ENCODE measurements around the gene CYP27B1. TPM values are rescaled to one million over a fixed set of nuclear protein-coding genes. Genes with fewer than 3 reads are reported as not detected.

CYP27B1 gene
- total and polyA plus RNA-seq, 7 experiments from 2014 or later: 0.20 to 2.6 (median 1.6) TPM; not detected in 1

- ChIA-PET CTCF (interaction anchor here (0.8 to 1.4 kb wide), 3 partner anchors 37 to 125 kb away, joined by 3 to 4 read pairs (median 4); no protein-coding TSS in a partner anchor), POLR2A (no interaction called here)
- DNase-seq: no peak
- no peaks in the 10 kb centered on the region for H3K4me1 ChIP-seq (ENCODE audit: control insufficient read depth in 2 of 2, insufficient read depth in 2 of 2, low read length in 2 of 2)
- H3K27ac ChIP-seq (ENCODE audit: low read depth, low read length): no peak overlapping the region
- no peaks in the 10 kb centered on the region for H3K9me3 Mint-ChIP-seq
- H3K36me3 ChIP-seq (ENCODE audit: control insufficient read depth in 2 of 3, insufficient read depth in 3 of 3, low read length in 3 of 3): peaks cover 0 to 51% (median 0%) of the 10 kb centered on the region in 3 experiments
- H3K4me1 Mint-ChIP-seq: peaks cover 0 to 3% (median 0%) of the 10 kb centered on the region in 7 donors
- no peaks in the 10 kb centered on the region for H3K27me3 Mint-ChIP-seq
- H3K4me3 ChIP-seq (ENCODE audit: low read length): no peak overlapping the region
- peak overlapping the region in 1 of 9 donors; percentile 41 for H3K27ac Mint-ChIP-seq
- intact Hi-C loops (cut with micrococcal nuclease): no loop called here
- ATAC-seq: no peak
- no peaks in the 10 kb centered on the region for H3K9me3 ChIP-seq (ENCODE audit: control insufficient read depth in 2 of 3, low read length in 3 of 3)
- peaks cover 0 to 44% (median 6%) of the 10 kb centered on the region in 5 donors for H3K36me3 Mint-ChIP-seq
- H3K4me3 Mint-ChIP-seq: no peak overlapping the region
- H3K27me3 ChIP-seq (ENCODE audit: control insufficient read depth in 2 of 2, insufficient read depth in 2 of 2, low read length in 2 of 2): no peaks in the 10 kb centered on the region
Measured at GRCh38 chr12:57806677-57807076, 39.8 kb upstream of the CYP27B1 start.

- Mint-ChIP-seq H3K9me3 (no peaks in the 10 kb centered on the region), H3K27me3 (no peaks in the 10 kb centered on the region), H3K27ac (peak overlapping the region in 1 of 9 donors; percentile 21), H3K4me1 (peaks cover 0 to 7% (median 0%) of the 10 kb centered on the region in 7 donors), H3K36me3 (peaks cover 5 to 33% (median 6%) of the 10 kb centered on the region in 5 donors), H3K4me3 (no peak overlapping the region)
- intact Hi-C loops (cut with micrococcal nuclease): loop anchor here (1.0 kb wide), 4 partner anchors 28 to 102 kb away; no protein-coding TSS in a partner anchor
- ChIA-PET POLR2A (interaction anchor here (0.8 to 1.6 kb wide), 3 partner anchors 13 to 43 kb away, joined by 3 to 4 read pairs (median 3); partner anchors contain the start of gene CTDSP2), CTCF (interaction anchor here (0.6 to 3.9 kb wide), 19 partner anchors 9 to 221 kb away, joined by 3 to 53 read pairs (median 4); no protein-coding TSS in a partner anchor)
- peak in 6 of 9 donors; percentile 23 to 46 (median 35) for DNase-seq
- Histone ChIP-seq H3K27me3 (ENCODE audit: control insufficient read depth in 2 of 2, insufficient read depth in 2 of 2, low read length in 2 of 2) (no peaks in the 10 kb centered on the region), H3K27ac (ENCODE audit: low read depth, low read length) (no peak overlapping the region), H3K9me3 (ENCODE audit: control insufficient read depth in 2 of 3, low read length in 3 of 3) (no peaks in the 10 kb centered on the region), H3K36me3 (ENCODE audit: control insufficient read depth in 2 of 3, insufficient read depth in 3 of 3, low read length in 3 of 3) (peaks cover 0 to 53% (median 9%) of the 10 kb centered on the region in 3 experiments), H3K4me3 (ENCODE audit: low read length) (no peak overlapping the region), H3K4me1 (ENCODE audit: control insufficient read depth in 2 of 2, insufficient read depth in 2 of 2, low read length in 2 of 2) (no peaks in the 10 kb centered on the region)
- peak; percentile 60 for ATAC-seq
Measured at GRCh38 chr12:57803319-57803893, 36.5 kb upstream of the CYP27B1 start.

- Histone ChIP-seq H3K4me1 (ENCODE audit: control insufficient read depth in 2 of 2, insufficient read depth in 2 of 2, low read length in 2 of 2) (no peaks in the 10 kb centered on the region), H3K27me3 (ENCODE audit: control insufficient read depth in 2 of 2, insufficient read depth in 2 of 2, low read length in 2 of 2) (no peaks in the 10 kb centered on the region), H3K36me3 (ENCODE audit: control insufficient read depth in 2 of 3, insufficient read depth in 3 of 3, low read length in 3 of 3) (peaks cover 0 to 49% (median 9%) of the 10 kb centered on the region in 3 experiments), H3K4me3 (ENCODE audit: low read length) (no peak overlapping the region), H3K9me3 (ENCODE audit: control insufficient read depth in 2 of 3, low read length in 3 of 3) (no peaks in the 10 kb centered on the region), H3K27ac (ENCODE audit: low read depth, low read length) (no peak overlapping the region)
- Mint-ChIP-seq H3K27ac (no peak overlapping the region), H3K4me3 (no peak overlapping the region), H3K27me3 (no peaks in the 10 kb centered on the region), H3K9me3 (no peaks in the 10 kb centered on the region), H3K36me3 (peaks cover 5 to 34% (median 6%) of the 10 kb centered on the region in 5 donors), H3K4me1 (peaks cover 0 to 7% (median 0%) of the 10 kb centered on the region in 7 donors)
- CTCF ChIA-PET: interaction anchor here (0.6 to 3.9 kb wide), 16 partner anchors 9 to 220 kb away, joined by 3 to 53 read pairs (median 5); no protein-coding TSS in a partner anchor
- POLR2A ChIA-PET: interaction anchor here (1.0 to 1.6 kb wide), 2 partner anchors 20 to 44 kb away, joined by 3 to 4 read pairs; partner anchors contain the start of gene CTDSP2
- no peak for DNase-seq
- ATAC-seq: no peak
- intact Hi-C loops (cut with micrococcal nuclease): loop anchor here (1.0 kb wide), 4 partner anchors 29 to 103 kb away; no protein-coding TSS in a partner anchor
Measured at GRCh38 chr12:57802607-57803006, 35.7 kb upstream of the CYP27B1 start.

GRCh38 chr12:57800965-57801364, 34.1 kb upstream of the CYP27B1 start:
- peak overlapping the region in 1 of 9 donors; percentile 45 for H3K27ac Mint-ChIP-seq
- intact Hi-C loops (cut with micrococcal nuclease): no loop called here
- no peak overlapping the region for H3K4me3 Mint-ChIP-seq
- H3K4me1 Mint-ChIP-seq: peaks cover 0 to 6% (median 0%) of the 10 kb centered on the region in 7 donors
- Histone ChIP-seq H3K36me3 (ENCODE audit: control insufficient read depth in 2 of 3, insufficient read depth in 3 of 3, low read length in 3 of 3) (peaks cover 3 to 53% (median 9%) of the 10 kb centered on the region in 3 experiments), H3K4me1 (ENCODE audit: control insufficient read depth in 2 of 2, insufficient read depth in 2 of 2, low read length in 2 of 2) (no peaks in the 10 kb centered on the region), H3K9me3 (ENCODE audit: control insufficient read depth in 2 of 3, low read length in 3 of 3) (no peaks in the 10 kb centered on the region), H3K27me3 (ENCODE audit: control insufficient read depth in 2 of 2, insufficient read depth in 2 of 2, low read length in 2 of 2) (no peaks in the 10 kb centered on the region), H3K27ac (ENCODE audit: low read depth, low read length) (no peak overlapping the region), H3K4me3 (ENCODE audit: low read length) (no peak overlapping the region)
- ChIA-PET CTCF (interaction anchor here (1.0 to 3.9 kb wide), 2 partner anchors 35 to 103 kb away, joined by 3 to 53 read pairs; no protein-coding TSS in a partner anchor), POLR2A (no interaction called here)
- DNase-seq: no peak
- no peaks in the 10 kb centered on the region for H3K9me3 Mint-ChIP-seq
- no peak for ATAC-seq
- no peaks in the 10 kb centered on the region for H3K27me3 Mint-ChIP-seq
- H3K36me3 Mint-ChIP-seq: peaks cover 5 to 35% (median 10%) of the 10 kb centered on the region in 5 donors

GRCh38 chr12:57797933-57798332, 31.1 kb upstream of the CYP27B1 start:
- Histone ChIP-seq H3K4me1 (ENCODE audit: control insufficient read depth in 2 of 2, insufficient read depth in 2 of 2, low read length in 2 of 2) (no peaks in the 10 kb centered on the region), H3K27ac (ENCODE audit: low read depth, low read length) (no peak overlapping the region), H3K27me3 (ENCODE audit: control insufficient read depth in 2 of 2, insufficient read depth in 2 of 2, low read length in 2 of 2) (no peaks in the 10 kb centered on the region), H3K36me3 (ENCODE audit: control insufficient read depth in 2 of 3, insufficient read depth in 3 of 3, low read length in 3 of 3) (peaks cover 10 to 77% (median 19%) of the 10 kb centered on the region in 3 experiments), H3K9me3 (ENCODE audit: control insufficient read depth in 2 of 3, low read length in 3 of 3) (no peaks in the 10 kb centered on the region), H3K4me3 (ENCODE audit: low read length) (no peak overlapping the region)
- no peak for DNase-seq
- ChIA-PET POLR2A (interaction anchor here (0.6 to 1.3 kb wide), 3 partner anchors 11 to 45 kb away, joined by 4 to 5 read pairs (median 4); no protein-coding TSS in a partner anchor), CTCF (no interaction called here)
- peak overlapping the region in 1 of 9 donors; percentile 52 for H3K27ac Mint-ChIP-seq
- H3K4me3 Mint-ChIP-seq: no peak overlapping the region
- H3K36me3 Mint-ChIP-seq: peaks cover 5 to 43% (median 18%) of the 10 kb centered on the region in 5 donors
- H3K27me3 Mint-ChIP-seq: no peaks in the 10 kb centered on the region
- intact Hi-C loops (cut with micrococcal nuclease): no loop called here
- no peak for ATAC-seq
- peaks cover 0 to 15% (median 0%) of the 10 kb centered on the region in 7 donors for H3K4me1 Mint-ChIP-seq
- H3K9me3 Mint-ChIP-seq: no peaks in the 10 kb centered on the region

- Mint-ChIP-seq H3K36me3 (peaks cover 0 to 41% (median 19%) of the 10 kb centered on the region in 5 donors), H3K27ac (peak overlapping the region in 2 of 9 donors; percentile 7 to 39), H3K4me1 (peaks cover 0 to 15% (median 0%) of the 10 kb centered on the region in 7 donors), H3K27me3 (no peaks in the 10 kb centered on the region), H3K4me3 (no peak overlapping the region), H3K9me3 (no peaks in the 10 kb centered on the region)
- H3K36me3 ChIP-seq (ENCODE audit: control insufficient read depth in 2 of 3, insufficient read depth in 3 of 3, low read length in 3 of 3): peaks cover 10 to 77% (median 19%) of the 10 kb centered on the region in 3 experiments
- no peak for ATAC-seq
- ChIA-PET CTCF (interaction anchor here (1.2 kb wide), 1 partner anchor 62 kb away, joined by 5 read pairs; no protein-coding TSS in a partner anchor), POLR2A (no interaction called here)
- no peaks in the 10 kb centered on the region for H3K4me1 ChIP-seq (ENCODE audit: control insufficient read depth in 2 of 2, insufficient read depth in 2 of 2, low read length in 2 of 2)
- intact Hi-C loops (cut with micrococcal nuclease): no loop called here
- no peak for DNase-seq
- H3K4me3 ChIP-seq (ENCODE audit: low read length): no peak overlapping the region
- H3K27me3 ChIP-seq (ENCODE audit: control insufficient read depth in 2 of 2, insufficient read depth in 2 of 2, low read length in 2 of 2): no peaks in the 10 kb centered on the region
- no peak overlapping the region for H3K27ac ChIP-seq (ENCODE audit: low read depth, low read length)
- no peaks in the 10 kb centered on the region for H3K9me3 ChIP-seq (ENCODE audit: control insufficient read depth in 2 of 3, low read length in 3 of 3)
Measured at GRCh38 chr12:57796996-57797395, 30.1 kb upstream of the CYP27B1 start.
